Measurements from ENCODE around the gene C11orf71.

C11orf71 gene

GRCh38 chr11:114426280-114426679 lies 26.0 kb upstream of the C11orf71 start:
- H3K27ac ChIP-seq = no peak overlapping the region
- TF ChIP-seq CTCF (IDR thresholded peaks at IDR 0.05) (no peak), ZFX (IDR thresholded peaks at IDR 0.05; ENCODE audit: borderline replicate concordance) (no peak)

- TF ChIP-seq ZFX (IDR thresholded peaks at IDR 0.05; ENCODE audit: borderline replicate concordance) (no peak), CTCF (IDR thresholded peaks at IDR 0.05) (no peak)
- H3K27ac ChIP-seq = no peak overlapping the region
These were observed 16.2 kb upstream of the C11orf71 start for GRCh38 chr11:114416441-114416961.

GRCh38 chr11:114413958-114414357 lies 13.6 kb upstream of the C11orf71 start:
- TF ChIP-seq ZFX (IDR thresholded peaks at IDR 0.05; ENCODE audit: borderline replicate concordance) (no peak), CTCF (IDR thresholded peaks at IDR 0.05) (no peak)
- H3K27ac ChIP-seq = no peak overlapping the region

GRCh38 chr11:114412946-114413345 lies 12.6 kb upstream of the C11orf71 start:
- TF ChIP-seq CTCF (IDR thresholded peaks at IDR 0.05) (no peak), ZFX (IDR thresholded peaks at IDR 0.05; ENCODE audit: borderline replicate concordance) (no peak)
- no peak overlapping the region for H3K27ac ChIP-seq

GRCh38 chr11:114401311-114401710 lies 1.0 kb upstream of the C11orf71 start:
- peak overlapping the region; percentile 80 for H3K27ac ChIP-seq
- no peak for TF ChIP-seq CTCF (IDR thresholded peaks at IDR 0.05)
- no peak for TF ChIP-seq ZFX (IDR thresholded peaks at IDR 0.05; ENCODE audit: borderline replicate concordance)

- TF ChIP-seq ZFX (IDR thresholded peaks at IDR 0.05; ENCODE audit: borderline replicate concordance) = no peak
- no peak for TF ChIP-seq CTCF (IDR thresholded peaks at IDR 0.05)
- H3K27ac ChIP-seq = peak overlapping the region; percentile 80
These were observed 558 bp upstream of the C11orf71 start for GRCh38 chr11:114400915-114401223.

- peak overlapping the region; percentile 80 for H3K27ac ChIP-seq
These were observed 658 bp downstream of the C11orf71 start for GRCh38 chr11:114399490-114400215.

More at GRCh38 chr11:114399490-114400215, 658 bp downstream of the C11orf71 start:
- TF ChIP-seq CTCF (IDR thresholded peaks at IDR 0.05) = no peak
- TF ChIP-seq ZFX (IDR thresholded peaks at IDR 0.05; ENCODE audit: borderline replicate concordance) = no peak
